ENCODE data around the gene SPNS3. TPM values are rescaled to one million over a fixed set of nuclear protein-coding genes. Genes with fewer than 3 reads are reported as not detected.

Gene SPNS3
- polyA plus RNA-seq, 2 of the 4 experiments (the other 2 are of a cell fraction) = not detected

GRCh38 chr17:4482338-4483011 is 48.7 kb downstream of the SPNS3 start:
- no peak for DNase-seq (ENCODE audit: low read depth in 1 of 2, low spot score in 1 of 2)
- ATAC-seq = no peak
- CTCF ChIA-PET = interaction anchor here (0.8 to 1.9 kb wide), 5 partner anchors 13 to 83 kb away, joined by 3 to 12 read pairs (median 4); no protein-coding TSS in a partner anchor
- H3K4me2 ChIP-seq = no peak overlapping the region
- H3K9me3 ChIP-seq = no peaks in the 10 kb centered on the region
- POLR2A ChIA-PET = no interaction called here
- H3K4me1 ChIP-seq = peaks cover 22% of the 10 kb centered on the region; the same call in 2 of the 3 replicates
- WGBS (ENCODE audit: missing lambda C conversion rate) = 79% methylated on average over 16 of the region's 16 CpGs
- peak overlapping the region in 1 of 2 experiments; percentile 2; a peak in 1 of 6 replicates for H3K27ac ChIP-seq
- H3K4me3 ChIP-seq = no peak overlapping the region
- TF ChIP-seq RNF2 (IDR thresholded peaks at IDR 0.05; ENCODE audit: borderline replicate concordance, low read depth) = no peak
- FAIRE-seq = no peak

- H3K9me3 ChIP-seq = no peaks in the 10 kb centered on the region
- CTCF ChIA-PET = interaction anchor here (1.0 to 1.9 kb wide), 4 partner anchors 12 to 82 kb away, joined by 3 to 12 read pairs (median 4); no protein-coding TSS in a partner anchor
- ATAC-seq (peak; percentile 30 to 33; a peak in 4 of 6 replicates), DNase-seq (ENCODE audit: low read depth in 1 of 2, low spot score in 1 of 2) (peak; percentile 48 to 53), FAIRE-seq (no peak)
- WGBS (ENCODE audit: missing lambda C conversion rate) = 64% methylated on average over 11 of the region's 13 CpGs
- TF ChIP-seq FOSB (CRISPR knock-in tag; IDR thresholded peaks at IDR 0.05) = no peak
- TF ChIP-seq FOSL2 (IDR thresholded peaks at IDR 0.05) = no peak
- TF ChIP-seq FOSL2 (CRISPR knock-in tag; IDR thresholded peaks at IDR 0.05) = peak; percentile 39; the same call in 1 of the 2 replicates
- no peak for TF ChIP-seq CBX2 (IDR thresholded peaks at IDR 0.05; ENCODE audit: borderline replicate concordance, low read depth)
- no peak for TF ChIP-seq NR3C1 (IDR thresholded peaks at IDR 0.05)
- no peak for TF ChIP-seq ZFP36 (IDR thresholded peaks at IDR 0.05; ENCODE audit: borderline replicate concordance, partially characterized antibody)
- no peak for TF ChIP-seq RARB (CRISPR knock-in tag; IDR thresholded peaks at IDR 0.05)
- TF ChIP-seq HOXB13 (CRISPR knock-in tag; IDR thresholded peaks at IDR 0.05; ENCODE audit: low read depth) = no peak
- no peak for TF ChIP-seq BCL3 (IDR thresholded peaks at IDR 0.05)
- POLR2A ChIA-PET = no interaction called here
- H3K4me3 ChIP-seq = no peak overlapping the region
- peak overlapping the region in 1 of 2 experiments; percentile 2; a peak in 1 of 6 replicates for H3K27ac ChIP-seq
- peak overlapping the region; percentile 15; the same call in 2 of the 3 replicates for H3K4me2 ChIP-seq
- H3K4me1 ChIP-seq = peaks cover 22% of the 10 kb centered on the region; the same call in 2 of the 3 replicates
Measured at GRCh38 chr17:4483012-4483840, 49.5 kb downstream of the SPNS3 start.

- POLR2A ChIA-PET = no interaction called here
- Histone ChIP-seq H3K4me3 (no peak overlapping the region), H3K9me3 (no peaks in the 10 kb centered on the region), H3K4me2 (no peak overlapping the region), H3K4me1 (peaks cover 26% of the 10 kb centered on the region; the same call in 2 of the 3 replicates), H3K27ac (no peak overlapping the region)
- ATAC-seq = no peak
- TF ChIP-seq PHF8 (IDR thresholded peaks at IDR 0.05; ENCODE audit: borderline replicate concordance, low read depth) (no peak), RFX5 (IDR thresholded peaks at IDR 0.05) (no peak), SREBF2 (IDR thresholded peaks at IDR 0.05) (no peak), POLR2A (IDR thresholded peaks at IDR 0.05; ENCODE audit: low read length) (no peak), ZC3H11A (IDR thresholded peaks at IDR 0.05) (no peak), ZNF302 (CRISPR knock-in tag; IDR thresholded peaks at IDR 0.05) (no peak)
- no peak for FAIRE-seq
- 83% methylated on average over 31 of the region's 31 CpGs for WGBS (ENCODE audit: missing lambda C conversion rate)
- DNase-seq (ENCODE audit: low read depth in 1 of 2, low spot score in 1 of 2) = no peak
- CTCF ChIA-PET = interaction anchor here (0.8 to 1.0 kb wide), 2 partner anchors 12 to 55 kb away, joined by 3 read pairs; no protein-coding TSS in a partner anchor
Measured at GRCh38 chr17:4485676-4486646, 52.2 kb downstream of the SPNS3 start.

All from A549 (cell line).